SK-N-SH (cell line): ENCODE measurements around the gene HIRA. TPM values are rescaled to one million over a fixed set of nuclear protein-coding genes. Genes with fewer than 3 reads are reported as not detected.

Experiments used
- CTCF ChIA-PET: fragments of 300-600, 350-600 bp; formaldehyde crosslinking; extraction: SDS; loops from one replicate; lab custom pipeline; 2021; lab: Yijun Ruan, JAX
- POLR2A ChIA-PET: fragments of 350-600 bp; sonication (Branson Sonifier 250); formaldehyde crosslinking; extraction: SDS; loops from one replicate; lab custom pipeline; 2020; ENCODE audit warnings: antibody characterized with exemption, inconsistent platforms; lab: Yijun Ruan, JAX
- DNase-seq: peaks from one replicate; pipeline ENCODE4 v3.0.0; 2012
- H2AFZ ChIP-seq: fragments of 200-600 bp; sonication (generic); 2 replicates; pipeline ENCODE4 v1.8.1; 2016; ENCODE audit warnings: antibody characterized with exemption, mild to moderate bottlenecking, low read depth
- H3F3A ChIP-seq: fragments of 200-600 bp; sonication (generic); replicated peaks from 2 replicates; pipeline ENCODE3; 2016; ENCODE audit warnings: antibody characterized with exemption, mild to moderate bottlenecking; ENCODE audit not compliant: insufficient read depth
- H3K27ac ChIP-seq, 2 experiments: fragments of 200-500 bp in 1 of 2; fragments of 200-600 bp in 1 of 2; sonication (Bioruptor generic) in 1 of 2; sonication (generic), shearing (Covaris generic) in 1 of 2; 2 replicates each; pipeline versions ENCODE4 v1.5.1 to v1.6.1; 2014 to 2016; ENCODE audit warnings: low read depth in 2 of 2, inconsistent platforms in 1 of 2, low read length in 1 of 2, mild to moderate bottlenecking in 1 of 2, mixed read lengths in 1 of 2
- H3K27me3 ChIP-seq: fragments of 200-600 bp; sonication (generic), shearing (Covaris generic); 2 replicates; pipeline ENCODE4 v1.6.1; 2016; ENCODE audit warnings: mixed run types; ENCODE audit not compliant: insufficient read depth
- H3K36me3 ChIP-seq, 2 experiments: fragments of 200-500 bp in 1 of 2; fragments of 200-600 bp in 1 of 2; sonication (Bioruptor generic) in 1 of 2; sonication (generic) in 1 of 2; replicated peaks in 1 of 2; 2 replicates each; pipeline versions ENCODE3 to v1.5.1; 2014 to 2016; ENCODE audit warnings: low read length in 1 of 2, mild to moderate bottlenecking in 1 of 2; ENCODE audit not compliant: insufficient read depth in 2 of 2, control insufficient read depth in 1 of 2
- H3K4me1 ChIP-seq, 2 experiments: fragments of 200-500 bp in 1 of 2; fragments of 200-600 bp in 1 of 2; sonication (Bioruptor generic) in 1 of 2; sonication (generic), shearing (Covaris generic) in 1 of 2; 2 replicates each; pipeline versions ENCODE4 v1.5.1 to v1.6.1; 2014 to 2016; ENCODE audit warnings: low read depth in 1 of 2, low read length in 1 of 2, mixed run types in 1 of 2; ENCODE audit not compliant: insufficient read depth in 2 of 2, control insufficient read depth in 1 of 2
- H3K4me2 ChIP-seq: fragments of 200-600 bp; sonication (generic), shearing (Covaris generic); 2 replicates; pipeline ENCODE4 v1.6.1; 2017; ENCODE audit warnings: mixed run types
- H3K4me3 ChIP-seq, 2 experiments: fragments of 200-500 bp in 1 of 2; fragments of 200-600 bp in 1 of 2; sonication (Bioruptor generic) in 1 of 2; sonication (generic), shearing (Covaris generic) in 1 of 2; 2 replicates each; pipeline versions ENCODE4 v1.5.1 to v1.8.1; 2014 to 2016; ENCODE audit warnings: low read depth in 2 of 2, inconsistent platforms in 1 of 2, low read length in 1 of 2, mild to moderate bottlenecking in 1 of 2, mixed read lengths in 1 of 2, moderate library complexity in 1 of 2
- H3K79me2 ChIP-seq: fragments of 200-600 bp; sonication (generic); 2 replicates; pipeline ENCODE4 v1.8.1; 2017; ENCODE audit warnings: mild to moderate bottlenecking; ENCODE audit not compliant: insufficient read depth
- H3K9ac ChIP-seq: fragments of 200-600 bp; sonication (generic); 2 replicates; pipeline ENCODE4 v1.6.1; 2017; ENCODE audit warnings: mixed run types
- H3K9me2 ChIP-seq: fragments of 200-600 bp; sonication (generic); 2 replicates; pipeline ENCODE4 v1.6.1; 2017; ENCODE audit warnings: mixed run types
- H3K9me3 ChIP-seq: fragments of 200-600 bp; sonication (generic); 2 replicates; pipeline ENCODE4 v1.6.1; 2017; ENCODE audit warnings: mixed run types, mild to moderate bottlenecking, moderate library complexity
- H4K20me1 ChIP-seq: fragments of 200-600 bp; sonication (generic); 2 replicates; pipeline ENCODE4 v1.6.1; 2017; ENCODE audit warnings: mild to moderate bottlenecking, mixed run types; ENCODE audit not compliant: insufficient read depth
- CTCF ChIP-seq: fragments of 200-600 bp; sonication (generic); IDR thresholded peaks from 2 replicates; pipeline ENCODE4 v1.6.1; 2017; ENCODE audit warnings: antibody characterized with exemption, mild to moderate bottlenecking, moderate library complexity
- EZH2phosphoT487 ChIP-seq: fragments of 200-600 bp; sonication (generic); IDR thresholded peaks from 2 replicates; pipeline ENCODE4 v1.6.1; 2017; ENCODE audit warnings: low read depth, mixed run types, mild to moderate bottlenecking, antibody characterized with exemption, moderate library complexity, borderline replicate concordance
- IRF3 ChIP-seq: fragments of 150-350 bp; IDR thresholded peaks from 2 replicates; pipeline ENCODE4 v1.6.1; 2016; ENCODE audit warnings: mild to moderate bottlenecking, low read depth, low read length
- MAX ChIP-seq: IDR thresholded peaks from 2 replicates; pipeline ENCODE4 v1.4.0; 2012; ENCODE audit warnings: low read depth
- MXI1 ChIP-seq: IDR thresholded peaks from 2 replicates; pipeline ENCODE4 v1.6.1; 2012; ENCODE audit warnings: mild to moderate bottlenecking, low read depth, low read length, improper control_type of control experiment
- RAD21 ChIP-seq: IDR thresholded peaks from 2 replicates; pipeline ENCODE4 v1.6.1; 2012; ENCODE audit warnings: mild to moderate bottlenecking, low read length
- SIN3A ChIP-seq: IDR thresholded peaks from 2 replicates; pipeline ENCODE4 v1.6.1; 2012; ENCODE audit warnings: low read depth, mild to moderate bottlenecking, low read length, moderate library complexity, borderline replicate concordance
- USF1 ChIP-seq: IDR thresholded peaks from 2 replicates; pipeline ENCODE4 v1.4.0; 2012; ENCODE audit warnings: low read depth, borderline replicate concordance
- ZBTB33 ChIP-seq: IDR thresholded peaks from 2 replicates; pipeline ENCODE4 v1.4.0; 2012; ENCODE audit warnings: low read depth, borderline replicate concordance
- WGBS: methylation state at CpG from one replicate; pipeline ENCODE4 v1.1.6; 2017; ENCODE audit warnings: low lambda C conversion rate; 5-methylcytosine and 5-hydroxymethylcytosine counted together
- polyA plus RNA-seq, 3 experiments: library from polyadenylated mRNA; depleted of rRNA; stranded (reverse); fragments of >200 nt; gene quantifications; 2 replicates each; pipeline ENCODE4 v1.2.3, GENCODE V29; 2012

HIRA gene
- polyA plus RNA-seq, 1 of the 3 experiments (the other 2 are of a cell fraction) = 21.0 TPM

GRCh38 chr22:19400881-19401280, 30.7 kb downstream of the HIRA start:
- peaks cover 4% of the 10 kb centered on the region for H3F3A ChIP-seq
- H3K27ac ChIP-seq = no peak overlapping the region
- no peak for DNase-seq
- H3K9me2 ChIP-seq = no peaks in the 10 kb centered on the region
- ChIA-PET POLR2A (no interaction called here), CTCF (no interaction called here)
- no peak overlapping the region for H3K9ac ChIP-seq
- H3K27me3 ChIP-seq = no peaks in the 10 kb centered on the region
- H3K4me1 ChIP-seq = no peaks in the 10 kb centered on the region; a peak in 1 of 4 replicates
- no peaks in the 10 kb centered on the region for H4K20me1 ChIP-seq
- no peaks in the 10 kb centered on the region for H3K9me3 ChIP-seq
- no peak overlapping the region for H3K4me3 ChIP-seq
- H3K79me2 ChIP-seq = no peaks in the 10 kb centered on the region
- peaks cover 19 to 42% of the 10 kb centered on the region in 2 experiments for H3K36me3 ChIP-seq
- TF ChIP-seq EZH2phosphoT487 = no peak
- no peak overlapping the region for H2AFZ ChIP-seq
- no peak overlapping the region for H3K4me2 ChIP-seq
- WGBS = 94% methylated on average over 6 of the region's 6 CpGs

- no peaks in the 10 kb centered on the region for H3K9me2 ChIP-seq
- no peaks in the 10 kb centered on the region for H3K79me2 ChIP-seq
- TF ChIP-seq MXI1 (no peak), IRF3 (no peak), SIN3A (no peak), ZBTB33 (no peak), MAX (no peak), USF1 (no peak), CTCF (no peak), EZH2phosphoT487 (no peak), RAD21 (no peak)
- no peak overlapping the region for H3K9ac ChIP-seq
- peaks cover 2% of the 10 kb centered on the region for H3F3A ChIP-seq
- DNase-seq = no peak
- no peaks in the 10 kb centered on the region; a peak in 1 of 4 replicates for H3K4me1 ChIP-seq
- POLR2A ChIA-PET = no interaction called here
- no peaks in the 10 kb centered on the region for H3K9me3 ChIP-seq
- whole genome bisulfite sequencing = 91% methylated on average over 2 of the region's 2 CpGs
- no peak overlapping the region for H3K4me2 ChIP-seq
- H4K20me1 ChIP-seq = no peaks in the 10 kb centered on the region
- no peak overlapping the region for H3K27ac ChIP-seq
- no peak overlapping the region for H3K4me3 ChIP-seq
- H2AFZ ChIP-seq = no peak overlapping the region
- peaks cover 26 to 49% of the 10 kb centered on the region in 2 experiments for H3K36me3 ChIP-seq
- CTCF ChIA-PET = no interaction called here
- H3K27me3 ChIP-seq = no peaks in the 10 kb centered on the region
These were observed 32.9 kb downstream of the HIRA start for GRCh38 chr22:19398652-19399051.
